ENCODE results near the gene SLK. TPM values are rescaled to one million over a fixed set of nuclear protein-coding genes. Genes with fewer than 3 reads are reported as not detected.
A peak's percentile ranks its signal among the peaks of the same experiment; 100 is the strongest.

The SLK gene
- total and polyA plus RNA-seq, 2 experiments from 2014 or later: 13.8 to 43.6 TPM

GRCh38 chr10:103930881-103931280 lies 36.1 kb upstream of the SLK start:
- Histone ChIP-seq H3K9me3 (ENCODE audit: low read depth) (no peaks in the 10 kb centered on the region), H3K4me1 (ENCODE audit: insufficient read depth) (peaks cover 3% of the 10 kb centered on the region), H3K27me3 (no peaks in the 10 kb centered on the region), H3K27ac (no peak overlapping the region), H3K4me3 (no peak overlapping the region), H3K4me2 (no peak overlapping the region), H2AFZ (no peak overlapping the region), H3K79me2 (no peaks in the 10 kb centered on the region), H3K9me2 (replicated peaks; ENCODE audit: insufficient read depth) (no peaks in the 10 kb centered on the region), H3K36me3 (replicated peaks; ENCODE audit: insufficient read depth, low read depth) (no peaks in the 10 kb centered on the region), H4K20me1 (ENCODE audit: insufficient read depth, poor library complexity, severe bottlenecking) (no peaks in the 10 kb centered on the region)
- DNase-seq (ENCODE audit: low spot score): no peak
- 99% methylated on average over 6 of the region's 6 CpGs for WGBS (ENCODE audit: low lambda C conversion rate, missing lambda C conversion rate)
- no peak for TF ChIP-seq EZH2phosphoT487 (IDR thresholded peaks at IDR 0.05; ENCODE audit: low read depth, severe bottlenecking, unreplicated experiment)

- no peak overlapping the region for H3K4me3 ChIP-seq
- no peaks in the 10 kb centered on the region for H3K79me2 ChIP-seq
- H3K9me3 ChIP-seq (ENCODE audit: low read depth): no peaks in the 10 kb centered on the region
- H2AFZ ChIP-seq: no peak overlapping the region
- H3K4me2 ChIP-seq: no peak overlapping the region
- H3K27me3 ChIP-seq: no peaks in the 10 kb centered on the region
- H3K4me1 ChIP-seq (ENCODE audit: insufficient read depth): peaks cover 3% of the 10 kb centered on the region
- no peaks in the 10 kb centered on the region for H4K20me1 ChIP-seq (ENCODE audit: insufficient read depth, poor library complexity, severe bottlenecking)
- TF ChIP-seq CTCF (IDR thresholded peaks at IDR 0.05; ENCODE audit: poor library complexity): no peak
- TF ChIP-seq EZH2phosphoT487 (IDR thresholded peaks at IDR 0.05; ENCODE audit: low read depth, severe bottlenecking, unreplicated experiment): no peak
- no peak for TF ChIP-seq EZH2 (IDR thresholded peaks at IDR 0.05; ENCODE audit: borderline replicate concordance)
- H3K36me3 ChIP-seq (replicated peaks; ENCODE audit: insufficient read depth, low read depth): no peaks in the 10 kb centered on the region
- H3K27ac ChIP-seq: no peak overlapping the region
- WGBS (ENCODE audit: low lambda C conversion rate, missing lambda C conversion rate): 70% methylated on average over 2 of the region's 2 CpGs
- no peak for DNase-seq (ENCODE audit: low spot score)
- H3K9me2 ChIP-seq (replicated peaks; ENCODE audit: insufficient read depth): no peaks in the 10 kb centered on the region
Observed at GRCh38 chr10:103931603-103932002, 35.3 kb upstream of the SLK start.

GRCh38 chr10:103932271-103932670 lies 34.7 kb upstream of the SLK start:
- Histone ChIP-seq H3K9me3 (ENCODE audit: low read depth) (no peaks in the 10 kb centered on the region), H3K4me1 (ENCODE audit: insufficient read depth) (peaks cover 3% of the 10 kb centered on the region), H3K27ac (no peak overlapping the region), H3K27me3 (no peaks in the 10 kb centered on the region), H3K4me3 (no peak overlapping the region), H4K20me1 (ENCODE audit: insufficient read depth, poor library complexity, severe bottlenecking) (no peaks in the 10 kb centered on the region), H3K79me2 (no peaks in the 10 kb centered on the region), H2AFZ (no peak overlapping the region), H3K4me2 (no peak overlapping the region), H3K9me2 (replicated peaks; ENCODE audit: insufficient read depth) (no peaks in the 10 kb centered on the region), H3K36me3 (replicated peaks; ENCODE audit: insufficient read depth, low read depth) (no peaks in the 10 kb centered on the region)
- 89% methylated on average over 7 of the region's 7 CpGs for WGBS (ENCODE audit: low lambda C conversion rate, missing lambda C conversion rate)
- TF ChIP-seq CTCF (IDR thresholded peaks at IDR 0.05; ENCODE audit: poor library complexity) (no peak), EZH2phosphoT487 (IDR thresholded peaks at IDR 0.05; ENCODE audit: low read depth, severe bottlenecking, unreplicated experiment) (no peak), EZH2 (IDR thresholded peaks at IDR 0.05; ENCODE audit: borderline replicate concordance) (no peak)
- DNase-seq (ENCODE audit: low spot score): no peak

GRCh38 chr10:103932971-103933370 lies 34.0 kb upstream of the SLK start:
- Histone ChIP-seq H3K79me2 (no peaks in the 10 kb centered on the region), H3K4me1 (ENCODE audit: insufficient read depth) (peaks cover 3% of the 10 kb centered on the region), H3K36me3 (replicated peaks; ENCODE audit: insufficient read depth, low read depth) (no peaks in the 10 kb centered on the region), H3K9me2 (replicated peaks; ENCODE audit: insufficient read depth) (no peaks in the 10 kb centered on the region), H3K9me3 (ENCODE audit: low read depth) (no peaks in the 10 kb centered on the region), H3K27me3 (no peaks in the 10 kb centered on the region), H3K4me3 (no peak overlapping the region), H2AFZ (no peak overlapping the region), H4K20me1 (ENCODE audit: insufficient read depth, poor library complexity, severe bottlenecking) (no peaks in the 10 kb centered on the region), H3K4me2 (peak overlapping the region; percentile 4), H3K27ac (no peak overlapping the region)
- WGBS (ENCODE audit: low lambda C conversion rate, missing lambda C conversion rate): 59% methylated on average over 3 of the region's 3 CpGs
- no peak for DNase-seq (ENCODE audit: low spot score)
- TF ChIP-seq EZH2 (IDR thresholded peaks at IDR 0.05; ENCODE audit: borderline replicate concordance) (no peak), CTCF (IDR thresholded peaks at IDR 0.05; ENCODE audit: poor library complexity) (no peak), EZH2phosphoT487 (IDR thresholded peaks at IDR 0.05; ENCODE audit: low read depth, severe bottlenecking, unreplicated experiment) (no peak)
